HepG2 (cell line): Measurements from ENCODE around the gene RAP1A. TPM values are rescaled to one million over a fixed set of nuclear protein-coding genes. Genes with fewer than 3 reads are reported as not detected.

Experiments
- ATAC-seq: fragments of 200-7000 bp; cut with Tn5 transposase; 3 replicates; pipeline ENCODE4 v1.9.1; 2020; ENCODE audit warnings: mild to moderate bottlenecking, moderate library complexity
- BruUV-seq: library from RNA; stranded (reverse); fragments of 400-500 nt; replicated peaks from 2 replicates; lab custom pipeline; 2021; lab: Mats Ljungman, UMichigan
- CTCF ChIA-PET: fragments of 300-600 bp; formaldehyde crosslinking; extraction: SDS; loops from one replicate; lab custom pipeline; 2021; ENCODE audit warnings: low total read pairs, inconsistent platforms, low intra/inter-chr PET ratio; lab: Yijun Ruan, JAX
- POLR2A ChIA-PET: fragments of 350-600 bp; sonication (Branson Sonifier 250); formaldehyde crosslinking; loops from one replicate; lab custom pipeline; 2020; ENCODE audit warnings: antibody characterized with exemption, inconsistent platforms; lab: Yijun Ruan, JAX
- DNase-seq: peaks from one replicate; pipeline ENCODE4 v3.0.0-alpha.2; 2015; ENCODE audit warnings: low spot score
- FAIRE-seq: peaks from 3 replicates; lab custom pipeline; 2011; peaks lifted over from hg19 to GRCh38; lab: Jason Lieb, UNC
- H2AFZ ChIP-seq: one replicate; pipeline ENCODE4 v1.6.1; 2011; ENCODE audit warnings: low read length, inconsistent platforms
- H3K27ac ChIP-seq: fragments of 300-600 bp; 3 replicates; pipeline ENCODE4 v1.8.0; 2011; ENCODE audit warnings: mixed run types, mild to moderate bottlenecking, mixed read lengths, low read length, inconsistent platforms; ENCODE audit not compliant: insufficient read depth; ENCODE audit errors: extremely low read length
- H3K27me3 ChIP-seq, 2 experiments: fragments of 200-600 bp in 1 of 2; 2 replicates in 1 of 2; 3 replicates in 1 of 2; pipeline versions ENCODE4 v1.6.0 to v1.8.0; 2011; ENCODE audit warnings: low read length in 2 of 2, mild to moderate bottlenecking in 2 of 2, moderate library complexity in 2 of 2, inconsistent platforms in 1 of 2; ENCODE audit not compliant: insufficient read depth in 2 of 2, control insufficient read depth in 1 of 2
- H3K36me3 ChIP-seq, 2 experiments: fragments of 200-600 bp in 1 of 2; replicated peaks in 1 of 2; 2 replicates in 1 of 2; 3 replicates in 1 of 2; pipeline versions ENCODE4 v1.5.1 to v1.8.0; 2011; ENCODE audit warnings: low read length in 2 of 2, inconsistent platforms in 1 of 2; ENCODE audit not compliant: insufficient read depth in 2 of 2, control insufficient read depth in 1 of 2
- H3K4me1 ChIP-seq: 2 replicates; pipeline ENCODE4 v1.5.1; 2012; ENCODE audit warnings: low read length, inconsistent platforms; ENCODE audit not compliant: insufficient read depth
- H3K4me2 ChIP-seq: 2 replicates; pipeline ENCODE4 v1.6.0; 2011; ENCODE audit warnings: low read depth, low read length, inconsistent platforms
- H3K4me3 ChIP-seq, 3 experiments: fragments of 200-600 bp in 1 of 3; sonication (generic), shearing (Covaris generic) in 1 of 3; replicated peaks in 1 of 3; 2 replicates each; pipeline ENCODE4 v1.5.1; 2011 to 2016; ENCODE audit warnings: low read length in 3 of 3, inconsistent platforms in 2 of 3, low read depth in 2 of 3, mild to moderate bottlenecking in 2 of 3, control low read depth in 1 of 3, mixed read lengths in 1 of 3; ENCODE audit not compliant: insufficient read depth in 1 of 3
- H3K79me2 ChIP-seq: one replicate; pipeline ENCODE4 v1.6.1; 2011; ENCODE audit warnings: low read length, inconsistent platforms; ENCODE audit not compliant: insufficient read depth
- H3K9ac ChIP-seq: 2 replicates; pipeline ENCODE4 v1.6.0; 2011; ENCODE audit warnings: mild to moderate bottlenecking, low read depth, low read length, inconsistent platforms; ENCODE audit not compliant: insufficient read depth
- H3K9me3 ChIP-seq: 2 replicates; pipeline ENCODE4 v1.5.1; 2012; ENCODE audit warnings: mild to moderate bottlenecking, low read length
- H4K20me1 ChIP-seq: 2 replicates; pipeline ENCODE4 v1.6.0; 2011; ENCODE audit warnings: inconsistent platforms, mild to moderate bottlenecking, low read length, moderate library complexity; ENCODE audit not compliant: insufficient read depth
- ARNT ChIP-seq: fragments of 450-650 bp; IDR thresholded peaks from 2 replicates; pipeline ENCODE4 v1.6.1; 2017
- CEBPZ ChIP-seq: IDR thresholded peaks from 2 replicates; pipeline ENCODE4 v1.6.1; 2012; ENCODE audit warnings: low read length, improper control_type of control experiment
- ELF1 ChIP-seq: sonication (generic); formaldehyde crosslinking; IDR thresholded peaks from 2 replicates; pipeline ENCODE4 v1.4.0; 2020; ENCODE audit warnings: missing genetic modification reagents
- NFE2L2 ChIP-seq: fragments of 150-350 bp; IDR thresholded peaks from 2 replicates; pipeline ENCODE4 v1.6.1; 2014; ENCODE audit warnings: low read length
- RFX1 ChIP-seq: fragments of 450-650 bp; IDR thresholded peaks from 2 replicates; pipeline ENCODE4 v1.6.1; 2017
- SPEN ChIP-seq: sonication (generic); formaldehyde crosslinking; IDR thresholded peaks from 2 replicates; pipeline ENCODE4 v1.5.1; 2020; ENCODE audit warnings: low read depth, mild to moderate bottlenecking, missing genetic modification reagents
- SRSF4 ChIP-seq: fragments of 200-400 bp; formaldehyde crosslinking; IDR thresholded peaks from one replicate; pipeline ENCODE4 v1.6.1; 2018; ENCODE audit warnings: mild to moderate bottlenecking, low read depth, low read length, moderate library complexity; ENCODE audit not compliant: poor library complexity, severe bottlenecking
- THAP9 ChIP-seq: sonication (generic); formaldehyde crosslinking; IDR thresholded peaks from 2 replicates; pipeline ENCODE4; 2020; ENCODE audit warnings: missing genetic modification reagents, mild to moderate bottlenecking, borderline replicate concordance
- ZBTB42 ChIP-seq: sonication (generic); formaldehyde crosslinking; IDR thresholded peaks from 2 replicates; pipeline ENCODE4 v1.5.0; 2020; ENCODE audit warnings: mild to moderate bottlenecking, missing genetic modification reagents
- ZFP62 ChIP-seq: sonication (generic); formaldehyde crosslinking; IDR thresholded peaks from 2 replicates; pipeline ENCODE4 v1.4.0; 2020; ENCODE audit warnings: missing genetic modification reagents
- ZNF34 ChIP-seq: sonication (generic); formaldehyde crosslinking; IDR thresholded peaks from 2 replicates; pipeline ENCODE4 v1.4.0; 2020; ENCODE audit warnings: mild to moderate bottlenecking, missing genetic modification reagents, borderline replicate concordance
- ZNF512 ChIP-seq: sonication (generic); formaldehyde crosslinking; IDR thresholded peaks from 2 replicates; pipeline ENCODE4 v1.4.0; 2020; ENCODE audit warnings: mild to moderate bottlenecking, missing genetic modification reagents
- WGBS: methylation state at CpG from one replicate; pipeline ENCODE4 v1.1.6; 2017; ENCODE audit warnings: low lambda C conversion rate; 5-methylcytosine and 5-hydroxymethylcytosine counted together
- in situ Hi-C: cut with HindIII; loops from 2 replicates; pipeline ENCODE4 v1.10.0; 2017; ENCODE audit warnings: low pct_unique_long_range_greater_than_20kb; ENCODE audit not compliant: extremely low pct_ligation_motif_present
- intact Hi-C: fragments of 100-400 bp; cut with micrococcal nuclease; formaldehyde crosslinking; loops from one replicate; pipeline ENCODE4 v1.10.0; 2022; ENCODE audit not compliant: unreplicated experiment
- polyA plus RNA-seq, 8 experiments: library from polyadenylated mRNA; depleted of rRNA in 3 of 8; stranded (reverse) in 7 of 8; unstranded in 1 of 8; fragments of >200 nt; fragmentation: Illumina TruSeq in 4 of 8; extraction: Trizol in 4 of 8; gene quantifications; 2 replicates each; pipeline versions ENCODE4 v1.2.1 to v1.2.3, GENCODE V29; 2011 to 2016; ENCODE audit warnings: low read depth in 4 of 8, missing spikeins in 1 of 8, mixed read lengths in 1 of 8; ENCODE audit not compliant: insufficient read depth in 1 of 8
- total RNA-seq, 5 experiments: library from RNA; depleted of rRNA; stranded (reverse); fragments of >200 nt; fragmentation: Illumina TruSeq; extraction: Trizol; gene quantifications; 2 replicates each; pipeline ENCODE4 v1.2.3, GENCODE V29; 2016; ENCODE audit warnings: low read depth in 1 of 5
- TF ChIP-seq, protein P1 (sequence below): sonication (generic); formaldehyde crosslinking; IDR thresholded peaks from 2 replicates; pipeline ENCODE4 v1.8.1; 2023; ENCODE audit warnings: mild to moderate bottlenecking, missing genetic modification reagents

RAP1A gene
- total and polyA plus RNA-seq, 2 of the 13 experiments (the other 11 are each of a cell fraction or from before 2014, with no cell fraction given), result 19.0 to 20.7 TPM

DNA sequence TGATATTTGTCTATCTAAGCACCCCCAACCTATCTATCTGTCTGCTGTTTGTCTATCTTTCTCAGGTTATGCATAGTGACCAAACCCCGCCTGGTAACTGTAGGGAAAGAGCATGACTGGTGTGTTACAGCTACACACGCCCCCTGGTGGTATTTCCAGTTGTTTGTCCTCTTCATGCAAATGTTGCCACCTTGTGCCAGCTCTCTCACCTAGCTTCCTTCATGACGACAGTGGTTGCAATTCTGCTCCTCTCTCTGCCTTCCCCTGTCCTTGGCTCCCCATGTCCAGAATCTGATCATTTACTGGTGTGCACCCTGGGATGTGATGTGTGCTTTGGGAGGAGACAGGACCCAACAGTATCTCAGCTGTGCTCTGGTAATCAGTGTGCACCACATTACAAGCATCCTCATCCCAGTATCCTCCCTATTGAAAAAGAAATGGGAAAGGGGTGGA is 127.7 kb downstream of the RAP1A start (continued):
- TF ChIP-seq ZNF512 (CRISPR knock-in tag) (no peak), SPEN (CRISPR knock-in tag) (no peak)

GRCh38 chr1:111747947-111748346 is 128.4 kb downstream of the RAP1A start:
- ChIA-PET CTCF (interaction anchor here (0.7 to 3.2 kb wide), 5 partner anchors 22 to 266 kb away, joined by 3 to 65 read pairs (median 7); no protein-coding TSS in a partner anchor), POLR2A (interaction anchor here (1.0 to 1.3 kb wide), 3 partner anchors 10 to 34 kb away, joined by 3 to 6 read pairs (median 6); partner anchors contain the start of gene INKA2)
- no peaks in the 10 kb centered on the region for H3K79me2 ChIP-seq
- H4K20me1 ChIP-seq, result no peaks in the 10 kb centered on the region; the same call in 1 of the 2 replicates
- H3K4me2 ChIP-seq, result no peak overlapping the region
- FAIRE-seq (no peak), ATAC-seq (no peak), DNase-seq (no peak)
- no peak overlapping the region for H3K9ac ChIP-seq
- TF ChIP-seq CEBPZ, result no peak
- no peak for TF ChIP-seq SRSF4
- TF ChIP-seq NFE2L2, result no peak
- no peak for TF ChIP-seq ELF1 (CRISPR knock-in tag)
- no peak for TF ChIP-seq ZFP62 (CRISPR knock-in tag)
- no peak for TF ChIP-seq ZNF34
- TF ChIP-seq, protein P1, sequence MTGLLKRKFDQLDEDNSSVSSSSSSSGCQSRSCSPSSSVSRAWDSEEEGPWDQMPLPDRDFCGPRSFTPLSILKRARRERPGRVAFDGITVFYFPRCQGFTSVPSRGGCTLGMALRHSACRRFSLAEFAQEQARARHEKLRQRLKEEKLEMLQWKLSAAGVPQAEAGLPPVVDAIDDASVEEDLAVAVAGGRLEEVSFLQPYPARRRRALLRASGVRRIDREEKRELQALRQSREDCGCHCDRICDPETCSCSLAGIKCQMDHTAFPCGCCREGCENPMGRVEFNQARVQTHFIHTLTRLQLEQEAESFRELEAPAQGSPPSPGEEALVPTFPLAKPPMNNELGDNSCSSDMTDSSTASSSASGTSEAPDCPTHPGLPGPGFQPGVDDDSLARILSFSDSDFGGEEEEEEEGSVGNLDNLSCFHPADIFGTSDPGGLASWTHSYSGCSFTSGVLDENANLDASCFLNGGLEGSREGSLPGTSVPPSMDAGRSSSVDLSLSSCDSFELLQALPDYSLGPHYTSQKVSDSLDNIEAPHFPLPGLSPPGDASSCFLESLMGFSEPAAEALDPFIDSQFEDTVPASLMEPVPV (CRISPR knock-in tag), result no peak
- no peak for TF ChIP-seq ZBTB42
- TF ChIP-seq ARNT, result no peak
- TF ChIP-seq THAP9 (CRISPR knock-in tag), result no peak
- TF ChIP-seq RFX1, result no peak
- peaks cover 38% of the 10 kb centered on the region for H3K4me1 ChIP-seq
- H3K27ac ChIP-seq, result no peak overlapping the region
- WGBS, result 44% methylated on average over 4 of the region's 4 CpGs
- no peak overlapping the region for H3K4me3 ChIP-seq
- H3K36me3 ChIP-seq, result no peaks in the 10 kb centered on the region
- no peak overlapping the region for H2AFZ ChIP-seq
- intact Hi-C loops (loop anchor here (1.0 kb wide), 3 partner anchors 21 to 267 kb away; no protein-coding TSS in a partner anchor), in situ Hi-C loops (no loop called here)
- no TSS peak for BruUV-seq
- H3K27me3 ChIP-seq, result no peaks in the 10 kb centered on the region
- no peaks in the 10 kb centered on the region for H3K9me3 ChIP-seq
